Upper lobe of left lung (tissue), 6 donors: ENCODE measurements around the gene SLC39A6. TPM values are rescaled to one million over a fixed set of nuclear protein-coding genes. Genes with fewer than 3 reads are reported as not detected.

Experiments
- ATAC-seq, 2 donors: fragments of 200-7000 bp; cut with Tn5 transposase; one replicate each; pipeline ENCODE4 v1.9.1; 2022; ENCODE audit warnings: mild to moderate bottlenecking in 2 of 2, moderate library complexity in 2 of 2; ENCODE audit not compliant: low FRiP score in 2 of 2
- DNase-seq, 2 donors: peaks; one replicate each; pipeline ENCODE4 v3.0.0-alpha.2; 2019 to 2020
- H3K27ac ChIP-seq, 4 donors: fragments of 200-600 bp; sonication (generic); one replicate each; pipeline ENCODE4 v1.5.1; 2016 to 2019
- H3K27me3 ChIP-seq, 4 donors: fragments of 200-600 bp; sonication (generic); one replicate each; pipeline ENCODE4 v1.5.1; 2017 to 2019
- H3K36me3 ChIP-seq, 4 donors: fragments of 200-600 bp; sonication (generic); one replicate each; pipeline ENCODE4 v1.5.1; 2016 to 2019
- H3K4me1 ChIP-seq, 4 donors: fragments of 200-600 bp; sonication (generic); one replicate each; pipeline ENCODE4 v1.5.1; 2018 to 2019
- H3K4me3 ChIP-seq, 4 donors: fragments of 200-600 bp; sonication (generic); one replicate each; pipeline ENCODE4 v1.5.1; 2017 to 2019; ENCODE audit warnings: mild to moderate bottlenecking in 2 of 4, moderate library complexity in 1 of 4
- H3K9me3 ChIP-seq, 4 donors: fragments of 200-600 bp; sonication (generic); one replicate each; pipeline ENCODE4 v1.5.1; 2018 to 2019
- CTCF ChIP-seq, 6 experiments: fragments of 450-650 bp in 4 of 6; fragments of 200-600 bp in 2 of 6; sonication (generic) in 2 of 6; IDR thresholded peaks; one replicate each; pipeline ENCODE4 v1.5.1; 2016 to 2019; ENCODE audit warnings: antibody characterized with exemption in 6 of 6
- EP300 ChIP-seq, 4 donors: sonication (generic); formaldehyde crosslinking; IDR thresholded peaks; one replicate each; pipeline ENCODE4 v1.5.1; 2017; ENCODE audit warnings: antibody characterized with exemption in 4 of 4, control low read depth in 2 of 4
- POLR2A ChIP-seq, 4 donors: fragments of 450-650 bp; IDR thresholded peaks; one replicate each; pipeline ENCODE4 v1.5.1; 2016 to 2017; ENCODE audit warnings: antibody characterized with exemption in 4 of 4, mild to moderate bottlenecking in 2 of 4
- POLR2AphosphoS5 ChIP-seq, 2 donors: sonication (generic); formaldehyde crosslinking; IDR thresholded peaks; one replicate each; pipeline ENCODE4 v1.5.1; 2017; ENCODE audit warnings: antibody characterized with exemption in 2 of 2
- WGBS, 2 donors: methylation state at CpG; one replicate each; pipeline ENCODE4 v1.1.5; 2017 to 2018; 5-methylcytosine and 5-hydroxymethylcytosine counted together
- total RNA-seq, 6 donors: library from RNA; depleted of rRNA in 4 of 6; stranded (reverse); fragments of >200 nt in 4 of 6; gene quantifications; one replicate each; pipeline versions ENCODE4 v1.1.0 to v1.2.1, GENCODE V29; 2016 to 2021
- donor health status: DM: no; HTN: no; CAD: no; lungs with moderate emphysema.
- donor health status: DM: no; HTN: yes; CAD: no; lungs with severe emphysema.

SLC39A6 gene
- 10 to 100 TPM in 5 of 6 donors, 1 to 10 TPM in 1; 10.0 to 39.6 (median 22.7) TPM for total RNA-seq

GRCh38 chr18:36129300-36130038 lies at the start of gene SLC39A6, which contains the start of gene ELP2:
Gene SLC39A6, minus strand, starts transcription at chr18:36129340. Its CDS starts 2,333 bp downstream, at chr18:36127007.
Gene ELP2, plus strand, starts transcription at chr18:36129899. Its CDS starts 35 bp downstream, at chr18:36129934.
- Histone ChIP-seq H3K36me3 (peaks cover 0 to 11% (median 0%) of the 10 kb centered on the region in 4 donors), H3K4me3 (peak within 1 kb of the TSS; percentile 82 to 92 (median 86)), H3K4me1 (peaks cover 21 to 43% (median 27%) of the 10 kb centered on the region in 4 donors), H3K27ac (peak within 1 kb of the TSS; percentile 91 to 99 (median 95)), H3K9me3 (no peaks in the 10 kb centered on the region), H3K27me3 (no peaks in the 10 kb centered on the region)
- DNase-seq (peak; percentile 99), ATAC-seq (peak; percentile 98 to 99)
- 0% methylated on average over 35 of the region's 69 CpGs; no CpG with 5 or more reads in 1 of the 2 donors for WGBS, 2 donors
- TF ChIP-seq POLR2A (IDR thresholded peaks at IDR 0.05) (peak in 3 of 4 donors; percentile 65 to 72 (median 71)), POLR2AphosphoS5 (IDR thresholded peaks at IDR 0.05) (peak; percentile 39 to 85), EP300 (IDR thresholded peaks at IDR 0.05) (peak in 1 of 4 donors; percentile 18), CTCF (IDR thresholded peaks at IDR 0.05) (peak in 2 of 6 experiments; percentile 4 to 51)

- no peak overlapping the region for H3K27ac ChIP-seq
- DNase-seq (no peak), ATAC-seq (no peak)
- peaks cover 3 to 13% (median 8%) of the 10 kb centered on the region in 4 donors for H3K4me1 ChIP-seq
- H3K27me3 ChIP-seq = no peaks in the 10 kb centered on the region
- no peak for TF ChIP-seq POLR2A (IDR thresholded peaks at IDR 0.05)
- no peak for TF ChIP-seq CTCF (IDR thresholded peaks at IDR 0.05)
- no peak for TF ChIP-seq POLR2AphosphoS5 (IDR thresholded peaks at IDR 0.05)
- no peak for TF ChIP-seq EP300 (IDR thresholded peaks at IDR 0.05)
- H3K36me3 ChIP-seq = peaks cover 7 to 45% (median 26%) of the 10 kb centered on the region in 4 donors
- WGBS, 2 donors = 75 to 80% methylated on average over 3 of the region's 3 CpGs
- no peaks in the 10 kb centered on the region for H3K9me3 ChIP-seq
- H3K4me3 ChIP-seq = no peak overlapping the region
Observed at GRCh38 chr18:36177913-36178312, 48.8 kb upstream of the SLC39A6 start.

GRCh38 chr18:36176711-36177110 lies 47.6 kb upstream of the SLC39A6 start:
- peaks cover 3 to 13% (median 8%) of the 10 kb centered on the region in 4 donors for H3K4me1 ChIP-seq
- TF ChIP-seq POLR2AphosphoS5 (IDR thresholded peaks at IDR 0.05) (no peak), POLR2A (IDR thresholded peaks at IDR 0.05) (no peak), EP300 (IDR thresholded peaks at IDR 0.05) (no peak), CTCF (IDR thresholded peaks at IDR 0.05) (no peak)
- ATAC-seq = no peak
- H3K27ac ChIP-seq = no peak overlapping the region
- WGBS, 2 donors = 86 to 91% methylated on average over 9 of the region's 9 CpGs
- no peaks in the 10 kb centered on the region for H3K9me3 ChIP-seq
- H3K4me3 ChIP-seq = no peak overlapping the region
- peaks cover 8 to 58% (median 33%) of the 10 kb centered on the region in 4 donors for H3K36me3 ChIP-seq
- H3K27me3 ChIP-seq = no peaks in the 10 kb centered on the region
- no peak for DNase-seq

GRCh38 chr18:36176177-36176584 lies 47.0 kb upstream of the SLC39A6 start:
- WGBS, 2 donors = 92 to 96% methylated on average over 2 of the region's 2 CpGs
- H3K27me3 ChIP-seq = no peaks in the 10 kb centered on the region
- no peak overlapping the region for H3K4me3 ChIP-seq
- no peaks in the 10 kb centered on the region for H3K9me3 ChIP-seq
- TF ChIP-seq EP300 (IDR thresholded peaks at IDR 0.05) (no peak), POLR2A (IDR thresholded peaks at IDR 0.05) (no peak), POLR2AphosphoS5 (IDR thresholded peaks at IDR 0.05) (no peak), CTCF (IDR thresholded peaks at IDR 0.05) (no peak)
- peaks cover 3 to 13% (median 8%) of the 10 kb centered on the region in 4 donors for H3K4me1 ChIP-seq
- H3K36me3 ChIP-seq = peaks cover 8 to 63% (median 35%) of the 10 kb centered on the region in 4 donors
- no peak overlapping the region for H3K27ac ChIP-seq
- DNase-seq (no peak), ATAC-seq (no peak)
